Inflammatory macrophage (primary cell): ENCODE measurements around the gene CCR6.

ENCODE experiments used
- DNase-seq, 2 donors: peaks; one replicate each; pipeline ENCODE4 v3.0.0-alpha.2; 2020 to 2022

CCR6 gene

GRCh38 chr6:167121335-167121841, 1.5 kb upstream of the CCR6 start:
- DNase-seq, result no peak

- DNase-seq, result no peak
These were observed 662 bp upstream of the CCR6 start for GRCh38 chr6:167122041-167122826.

DNA sequence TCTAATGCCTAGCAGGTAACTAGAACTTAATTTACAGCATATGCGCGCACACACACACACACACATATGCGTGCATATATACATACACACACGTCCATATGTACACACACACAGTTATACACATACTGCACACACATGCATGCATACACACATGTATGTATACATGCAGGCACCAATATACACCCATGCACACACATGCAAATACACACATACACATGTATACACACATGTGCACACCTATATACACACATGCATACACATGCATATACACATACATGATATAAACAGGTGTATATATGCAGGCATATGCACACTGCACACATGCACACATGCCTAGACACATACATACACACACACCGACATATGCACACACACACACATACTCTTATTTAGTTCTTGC, 1.9 kb downstream of the CCR6 start:
- DNase-seq, result no peak

- no peak for DNase-seq
These were observed 2.5 kb downstream of the CCR6 start for GRCh38 chr6:167125410-167125809.

DNA sequence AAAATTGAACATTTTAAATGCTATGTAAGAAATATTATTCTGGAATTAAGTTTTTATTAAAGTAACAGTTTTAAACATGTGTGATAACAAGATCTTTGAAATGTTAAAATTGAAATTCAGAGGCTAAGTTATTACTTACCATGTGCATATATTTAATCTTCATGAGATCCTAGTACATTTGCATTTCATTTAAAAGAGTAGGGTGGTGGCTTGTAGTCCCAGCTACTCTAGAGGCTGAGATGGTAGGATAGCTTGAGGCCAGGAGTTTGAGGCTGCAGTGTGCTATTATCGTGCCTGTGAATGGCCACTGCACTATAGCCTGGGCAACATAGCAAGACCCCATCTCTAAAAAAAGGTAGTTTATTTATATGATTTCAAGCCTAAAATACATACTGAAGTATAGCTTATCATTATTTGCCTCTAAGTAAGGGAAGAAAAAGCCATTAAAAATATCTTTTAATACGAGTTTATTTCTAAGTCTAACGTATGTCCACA, 3.0 kb downstream of the CCR6 start:
- no peak for DNase-seq

GRCh38 chr6:167127785-167128531, 5.1 kb downstream of the CCR6 start:
- no peak for DNase-seq

- no peak for DNase-seq
These were observed 6.3 kb downstream of the CCR6 start for GRCh38 chr6:167129159-167129558.

DNA sequence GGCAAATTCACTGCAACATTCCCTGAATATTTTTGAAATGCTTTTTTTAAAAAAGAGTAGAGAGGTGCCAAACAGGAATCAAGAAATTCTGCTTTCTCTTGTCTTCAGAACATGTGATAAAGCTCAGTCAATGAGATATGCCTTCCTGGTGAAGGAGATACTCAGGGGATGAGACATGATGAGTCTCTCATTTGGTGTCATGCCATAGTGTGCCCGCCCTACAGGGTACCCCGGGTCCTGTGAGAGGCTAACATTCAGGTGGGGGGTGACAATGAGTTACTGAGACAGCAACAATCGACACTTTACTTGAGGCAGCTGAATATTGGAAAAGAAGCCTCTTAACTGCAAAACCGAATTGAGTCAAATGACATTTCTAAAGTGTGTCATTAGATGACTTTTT, 6.7 kb downstream of the CCR6 start:
- no peak for DNase-seq

DNA sequence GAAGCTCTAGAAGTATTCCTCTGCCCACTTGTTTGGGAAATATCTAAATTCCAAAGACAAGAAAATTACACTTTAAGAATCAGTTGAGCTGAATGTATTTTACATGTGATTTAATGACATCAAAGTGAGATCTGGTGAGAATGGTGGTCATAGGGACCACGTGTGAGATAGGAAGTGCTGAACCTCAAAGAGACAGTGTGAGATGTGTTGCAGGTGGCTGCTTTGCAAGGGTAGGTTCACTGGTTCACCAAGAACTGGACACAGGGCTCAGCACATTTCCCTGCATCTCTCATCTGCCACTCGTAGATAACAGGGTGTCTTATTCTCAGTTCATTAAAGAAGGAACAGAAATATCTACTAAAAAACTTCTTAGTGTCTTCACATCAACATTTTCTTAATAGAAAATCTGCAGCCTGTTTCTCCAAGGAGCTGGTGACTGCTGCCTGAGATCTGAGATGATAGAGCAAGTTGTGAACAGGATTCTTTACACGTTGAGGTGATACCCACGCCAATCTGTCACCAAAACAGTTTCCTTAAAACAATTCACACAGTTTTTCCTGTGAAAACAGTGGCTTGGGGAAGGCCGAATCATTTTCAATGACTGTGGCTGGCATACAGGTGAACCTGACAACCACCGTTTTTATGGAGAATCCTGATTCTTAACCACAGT, 7.2 kb downstream of the CCR6 start:
- no peak for DNase-seq

DNA sequence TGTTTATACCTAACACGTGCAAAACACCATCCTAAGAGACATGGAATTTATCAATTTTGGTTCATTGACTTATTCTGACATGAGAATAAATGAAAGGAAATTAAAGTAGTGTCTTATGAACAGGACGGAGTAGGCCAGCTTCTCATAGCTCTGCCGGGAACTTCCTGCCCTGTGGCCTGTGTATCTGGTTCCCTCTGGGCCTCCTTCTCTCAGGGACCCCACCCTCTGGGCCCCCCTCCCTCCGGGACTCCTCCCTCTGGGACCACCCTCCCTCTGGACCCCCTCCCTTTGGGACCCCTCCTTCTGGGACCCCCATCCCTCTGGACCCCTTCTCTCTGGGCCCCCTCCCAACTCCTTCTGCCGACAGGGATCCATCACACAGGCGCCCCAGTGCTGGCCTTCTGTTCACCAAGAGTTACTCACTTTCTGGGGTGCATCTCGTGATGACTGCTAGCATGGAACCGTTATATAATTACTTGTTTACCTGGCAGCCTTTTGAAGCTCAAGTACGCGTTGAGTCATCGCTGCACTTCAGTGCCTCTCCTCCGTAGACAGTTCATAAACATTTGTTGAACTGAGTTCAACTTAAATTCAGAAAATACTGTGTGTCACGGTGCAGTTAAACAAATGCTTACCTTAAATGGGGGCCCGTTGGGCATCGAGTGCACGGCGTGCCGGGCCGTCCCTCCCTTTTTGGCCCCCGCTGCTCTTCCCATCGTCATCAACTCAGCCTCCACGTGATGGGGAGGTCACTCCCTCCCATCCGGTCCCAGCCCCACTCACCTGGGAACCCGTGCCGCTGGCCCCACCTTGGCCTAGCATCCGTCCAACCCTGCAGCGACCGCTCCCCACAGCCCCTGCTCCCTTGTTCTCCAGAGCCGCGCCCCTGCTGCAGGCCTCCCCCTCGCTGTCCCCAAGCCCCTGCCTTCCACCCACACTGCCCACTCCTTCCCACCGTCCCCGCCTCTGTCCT, 8.1 kb downstream of the CCR6 start:
- no peak for DNase-seq

- DNase-seq, result no peak
These were observed 11.8 kb downstream of the CCR6 start for GRCh38 chr6:167134448-167135328.

- peak in 1 of 2 donors; percentile 40 for DNase-seq
These were observed 13.5 kb downstream of the CCR6 start for GRCh38 chr6:167136376-167136775.

GRCh38 chr6:167137081-167137480, 14.2 kb downstream of the CCR6 start:
- DNase-seq, result no peak

GRCh38 chr6:167137881-167138280, 15.0 kb downstream of the CCR6 start:
- no peak for DNase-seq

DNA sequence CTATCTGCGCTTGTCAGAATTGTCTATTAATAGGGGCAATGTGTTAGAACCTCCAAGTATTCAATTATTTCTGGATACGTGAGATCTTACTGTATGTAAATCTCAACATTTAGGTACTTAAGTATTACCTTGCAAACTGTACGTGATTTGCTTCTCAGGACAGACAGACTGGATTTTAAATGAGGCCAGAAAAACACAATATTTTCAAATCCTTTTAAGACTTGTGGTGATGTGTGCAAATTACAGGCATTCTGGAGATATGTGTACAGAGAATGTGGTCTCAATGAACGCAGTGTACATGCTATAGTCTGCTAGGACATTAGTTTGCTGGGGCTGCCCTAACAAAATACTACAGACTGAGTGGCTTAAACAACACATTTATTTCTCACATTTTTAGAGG, 16.9 kb downstream of the CCR6 start:
- DNase-seq, result no peak

DNA sequence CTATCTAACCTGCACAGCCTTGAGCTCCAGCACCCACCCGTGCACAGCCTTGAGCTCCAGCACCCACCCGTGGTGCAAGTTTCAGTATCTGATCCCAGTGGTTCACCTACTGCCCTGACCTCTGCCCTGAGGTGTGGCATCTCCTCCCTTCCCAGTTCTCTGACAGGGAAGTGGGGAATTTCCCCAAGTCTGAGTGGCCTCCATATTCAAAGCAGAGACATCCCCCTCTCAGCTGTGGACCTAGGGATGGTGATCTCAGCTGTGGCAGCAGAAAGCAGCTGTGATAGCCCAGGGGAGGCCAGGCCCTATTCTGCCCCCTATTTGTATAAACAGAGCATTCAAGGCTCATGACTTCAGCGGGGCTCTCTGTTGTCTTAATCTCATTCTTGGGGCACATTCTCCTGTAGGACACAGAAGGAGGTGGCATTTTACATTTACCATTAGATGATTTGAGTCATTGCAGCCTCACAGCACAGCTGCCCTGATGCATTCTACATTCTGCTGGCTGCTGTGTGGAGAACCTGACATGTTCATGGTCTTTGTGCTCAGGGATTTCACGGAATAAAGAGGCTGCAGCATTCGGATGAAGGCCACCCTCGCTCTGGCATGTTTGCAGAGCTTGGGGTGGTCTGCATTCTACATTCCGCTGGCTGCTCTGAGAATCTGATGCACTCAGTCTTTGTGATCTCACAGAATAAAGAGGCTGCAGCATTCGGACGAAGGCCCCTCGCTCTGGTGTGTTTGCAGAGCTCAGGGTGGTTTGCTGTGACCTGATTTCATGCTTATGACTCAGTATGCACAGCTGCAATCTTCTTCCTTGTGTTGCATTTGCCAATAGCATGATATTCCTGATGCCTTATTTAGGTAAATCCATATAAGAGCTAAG, 17.9 kb downstream of the CCR6 start:
- no peak for DNase-seq

DNA sequence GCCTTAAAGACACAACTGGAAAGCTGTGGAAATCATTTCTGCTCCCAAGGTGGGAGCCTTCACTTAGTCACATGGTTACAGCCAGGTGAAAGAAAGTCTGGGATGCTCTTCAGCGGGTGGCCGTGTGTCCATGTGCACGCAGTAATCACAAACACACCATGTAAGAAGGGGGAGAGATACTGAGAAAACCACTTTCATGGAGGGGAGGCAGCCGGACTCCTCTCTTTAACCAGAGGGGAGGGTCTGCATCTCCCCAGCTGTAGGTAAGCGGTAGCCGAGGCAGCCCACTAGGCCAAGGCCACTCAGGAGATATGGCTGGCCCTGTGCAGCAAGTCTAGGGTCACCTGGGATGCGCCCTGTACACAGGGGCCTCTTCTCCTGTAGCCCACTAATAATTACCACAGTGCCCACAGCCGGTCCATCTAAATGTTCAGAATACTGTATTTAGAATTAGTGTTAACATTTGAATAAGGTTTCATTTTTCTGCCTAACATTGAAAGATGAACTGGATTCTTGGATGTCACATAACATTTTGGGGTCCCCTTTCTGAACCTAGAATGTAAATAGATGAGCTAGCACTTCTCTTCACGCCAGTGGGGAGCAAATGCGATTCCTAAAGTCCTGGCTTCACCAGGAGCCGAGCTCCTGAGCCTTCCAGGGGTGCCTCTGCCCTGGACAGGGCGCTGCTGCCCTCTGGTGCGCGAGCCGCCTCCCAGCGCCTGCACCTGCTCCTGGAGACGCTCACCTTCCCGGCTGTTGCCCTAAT, 19.0 kb downstream of the CCR6 start:
- peak in 1 of 2 donors; percentile 43 for DNase-seq

DNA sequence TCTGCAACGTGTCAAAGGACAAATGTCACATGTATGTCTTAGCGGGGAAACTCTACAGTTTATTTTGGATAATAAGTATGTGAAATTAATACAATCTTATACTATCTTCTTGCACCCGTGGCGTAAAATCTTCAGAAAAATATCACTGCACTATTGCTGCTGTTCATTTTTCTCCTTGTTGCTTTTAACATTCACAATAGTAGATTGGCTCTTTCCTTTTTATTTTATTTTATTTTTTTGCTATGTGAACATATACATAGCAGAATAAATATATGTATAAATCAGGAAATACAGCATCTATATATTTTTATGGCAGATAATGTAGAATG, 19.5 kb downstream of the CCR6 start:
- no peak for DNase-seq

- no peak for DNase-seq
These were observed 20.1 kb downstream of the CCR6 start for GRCh38 chr6:167143041-167143440.
